Measurements from ENCODE around the gene CACNA1G. TPM values are rescaled to one million over a fixed set of nuclear protein-coding genes. Genes with fewer than 3 reads are reported as not detected.

CACNA1G gene
- total RNA-seq, 1 donor from 2014 or later: 0.26 TPM

DNA sequence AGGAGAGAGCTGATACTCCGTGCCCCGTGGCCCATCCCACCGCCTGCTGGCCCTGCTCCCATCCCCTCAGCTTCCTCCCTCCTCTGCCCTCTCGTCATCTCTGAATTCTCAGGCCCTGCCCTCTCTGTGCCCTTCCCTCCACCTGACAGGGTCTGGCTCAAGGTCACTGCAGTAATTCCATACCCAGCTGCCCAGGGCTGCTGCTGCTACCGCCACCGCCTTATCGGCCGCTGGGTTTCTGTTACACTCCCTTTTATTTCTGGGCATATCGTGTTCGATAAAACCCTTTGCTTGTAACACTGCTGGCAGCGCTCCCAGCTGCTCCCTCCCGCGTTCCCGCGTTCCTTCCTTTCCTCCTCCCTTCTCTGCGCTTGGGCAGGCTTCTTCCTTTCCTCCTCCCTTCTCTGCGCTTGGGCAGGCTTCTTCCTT, 26.8 kb upstream of the CACNA1G start:
- DNase-seq (ENCODE audit: low spot score): peak; percentile 87

DNA sequence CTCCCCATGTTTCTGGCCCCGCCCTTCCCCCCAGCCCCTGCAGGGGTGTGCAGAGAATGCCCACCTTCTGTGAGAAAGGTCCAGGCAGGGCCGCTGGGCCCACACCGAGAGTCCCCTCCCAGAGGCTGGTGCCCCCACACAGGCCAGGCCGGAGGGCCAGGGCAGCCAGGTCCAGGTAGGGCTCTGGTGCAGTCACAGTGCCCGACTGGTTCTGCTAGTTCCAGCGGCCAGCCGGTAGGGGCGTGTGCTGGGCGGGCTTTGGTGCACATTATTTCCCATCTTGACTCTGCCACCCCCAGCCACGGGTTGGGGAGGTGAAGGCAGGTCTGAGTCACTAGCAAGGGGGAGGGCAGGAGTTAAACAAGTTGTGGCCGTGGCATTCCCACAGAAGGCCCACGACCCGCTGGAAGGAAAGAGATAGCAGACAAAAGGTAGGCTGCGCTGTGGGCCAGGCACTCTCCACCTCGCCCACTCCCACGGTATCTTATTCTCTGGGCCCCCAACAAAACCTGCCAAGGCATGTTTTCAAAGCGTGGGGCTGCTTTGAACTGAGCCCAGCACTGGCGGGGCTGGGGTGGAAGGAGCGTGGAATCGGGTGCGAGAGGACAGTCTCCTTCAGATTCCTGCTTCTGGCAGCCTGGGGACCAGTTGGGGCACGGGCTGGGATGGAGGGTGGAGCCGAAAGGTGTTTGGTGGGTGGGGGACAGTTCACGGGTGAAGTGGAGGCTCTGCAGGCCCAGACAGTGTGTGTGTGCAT, 26.1 kb upstream of the CACNA1G start:
- DNase-seq (ENCODE audit: low spot score): peak; percentile 69

GRCh38 chr17:50534979-50535326, 25.6 kb upstream of the CACNA1G start:
- DNase-seq (ENCODE audit: low spot score): no peak

- DNase-seq (ENCODE audit: low spot score): no peak
These were observed 25.1 kb upstream of the CACNA1G start for GRCh38 chr17:50535407-50535806.

DNA sequence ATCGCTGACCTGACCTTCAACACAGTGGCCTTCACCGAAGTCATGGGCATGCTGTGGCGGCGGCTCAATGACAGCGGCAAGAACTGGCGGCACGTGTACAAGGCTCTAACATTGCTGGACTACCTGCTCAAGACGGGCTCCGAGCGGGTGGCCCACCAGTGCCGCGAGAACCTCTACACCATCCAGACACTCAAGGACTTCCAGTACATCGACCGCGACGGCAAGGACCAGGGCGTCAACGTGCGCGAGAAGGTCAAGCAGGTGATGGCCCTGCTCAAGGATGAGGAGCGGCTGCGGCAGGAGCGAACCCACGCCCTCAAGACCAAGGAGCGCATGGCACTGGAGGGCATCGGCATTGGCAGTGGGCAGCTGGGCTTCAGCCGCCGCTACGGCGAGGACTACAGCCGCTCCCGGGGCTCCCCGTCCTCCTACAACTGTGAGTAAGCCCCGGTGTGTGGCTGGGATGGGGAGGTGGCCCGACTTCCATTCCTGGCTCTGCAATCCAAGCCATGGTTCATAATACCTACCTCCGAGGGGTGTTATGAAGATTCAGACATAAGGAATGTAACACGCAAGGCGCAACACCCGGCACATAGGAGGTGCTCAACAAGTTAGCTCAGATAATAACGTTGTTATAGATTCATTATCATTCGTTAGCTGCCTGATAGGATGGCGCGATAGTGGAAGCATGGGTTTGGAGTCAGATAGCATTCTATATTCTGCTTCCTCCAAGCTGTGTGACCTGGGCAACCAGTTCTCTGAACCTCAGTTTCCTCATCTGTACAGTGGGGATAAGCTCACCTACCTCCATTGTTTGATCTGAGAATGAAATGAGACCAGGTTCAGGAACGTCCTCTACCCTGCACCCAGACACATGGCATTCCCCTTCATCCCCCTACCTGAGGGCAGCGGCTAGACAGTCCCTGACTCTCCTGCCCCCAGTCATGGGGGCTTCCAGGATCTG, 23.6 kb upstream of the CACNA1G start:
- no peak for DNase-seq (ENCODE audit: low spot score)

GRCh38 chr17:50537721-50538548, 22.6 kb upstream of the CACNA1G start:
- no peak for DNase-seq (ENCODE audit: low spot score)

DNA sequence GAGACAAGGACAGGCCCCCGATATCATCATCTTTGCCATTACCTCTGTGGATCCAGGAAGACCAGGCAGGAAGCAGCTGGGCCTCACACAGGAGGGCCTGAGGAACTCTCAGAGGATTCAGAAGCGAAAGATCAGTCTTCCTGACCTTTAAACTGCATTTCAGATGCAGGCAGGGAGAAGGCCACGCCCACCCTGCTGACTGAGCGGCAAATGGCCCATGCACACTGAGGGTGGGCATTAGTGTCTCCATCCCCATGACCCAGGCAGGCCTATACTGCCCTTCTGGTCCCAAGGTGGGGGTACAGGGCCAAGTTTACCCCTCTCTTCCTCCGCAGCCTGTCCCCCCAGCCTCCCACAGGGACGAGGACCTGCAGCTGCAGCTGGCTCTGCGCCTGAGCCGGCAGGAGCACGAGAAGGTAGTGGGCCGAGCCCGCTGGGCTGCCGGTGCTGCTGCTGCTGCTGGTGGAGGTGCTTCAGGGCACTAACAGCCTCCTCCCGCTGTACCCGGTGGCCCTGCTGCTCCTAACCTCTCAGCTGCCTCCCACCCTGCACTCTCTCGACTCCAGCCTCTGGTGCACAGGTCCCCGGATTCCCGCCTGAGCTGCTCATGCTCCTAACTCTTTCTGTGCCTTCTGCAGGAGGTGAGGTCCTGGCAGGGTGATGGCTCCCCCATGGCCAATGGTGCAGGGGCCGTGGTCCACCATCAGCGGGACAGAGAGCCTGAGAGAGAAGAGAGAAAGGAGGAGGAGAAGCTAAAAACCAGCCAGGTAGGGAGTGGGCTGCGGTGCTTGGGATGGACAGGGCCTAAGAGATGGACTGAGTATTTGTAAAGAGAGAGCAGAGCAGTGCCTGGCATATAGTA, 21.7 kb upstream of the CACNA1G start:
- DNase-seq (ENCODE audit: low spot score): no peak

GRCh38 chr17:50539762-50540559, 20.6 kb upstream of the CACNA1G start:
- DNase-seq (ENCODE audit: low spot score): no peak

DNA sequence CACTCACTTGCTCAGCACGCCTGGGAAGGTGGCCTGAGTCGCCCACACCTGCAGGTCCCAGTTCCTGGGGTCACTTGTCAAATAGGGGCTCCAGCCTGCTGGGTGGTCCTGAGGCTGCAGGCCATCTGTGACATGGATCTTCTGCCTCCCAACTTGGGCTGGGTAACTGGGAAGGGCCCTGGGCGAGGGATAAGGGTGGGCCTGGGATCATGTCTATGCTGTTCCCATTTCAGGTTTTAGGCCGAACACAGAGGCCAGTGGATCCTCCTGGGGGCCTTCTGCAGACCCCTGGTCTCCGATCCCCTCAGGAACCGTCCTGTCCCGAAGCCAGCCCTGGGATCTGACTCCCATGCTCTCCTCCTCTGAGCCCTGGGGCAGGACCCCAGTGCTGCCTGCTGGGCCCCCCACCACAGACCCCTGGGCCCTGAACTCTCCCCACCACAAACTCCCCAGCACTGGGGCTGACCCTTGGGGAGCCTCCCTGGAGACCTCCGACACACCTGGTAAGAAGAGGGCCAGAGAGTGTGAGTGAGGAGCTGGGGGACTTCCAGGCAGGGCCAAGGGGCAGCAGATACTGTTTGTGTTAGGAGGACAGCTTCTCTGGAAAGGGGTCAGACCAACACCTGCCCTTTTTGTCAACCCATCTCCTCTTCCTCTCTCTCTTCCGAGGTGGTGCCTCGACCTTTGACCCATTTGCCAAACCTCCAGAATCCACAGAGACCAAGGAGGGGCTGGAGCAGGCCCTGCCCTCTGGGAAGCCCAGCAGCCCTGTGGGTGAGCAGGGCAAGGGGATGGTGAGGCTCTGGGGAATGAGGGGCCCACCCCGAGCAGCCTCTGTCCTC, 19.7 kb upstream of the CACNA1G start:
- no peak for DNase-seq (ENCODE audit: low spot score)

GRCh38 chr17:50541402-50541715, 19.2 kb upstream of the CACNA1G start:
- no peak for DNase-seq (ENCODE audit: low spot score)

DNA sequence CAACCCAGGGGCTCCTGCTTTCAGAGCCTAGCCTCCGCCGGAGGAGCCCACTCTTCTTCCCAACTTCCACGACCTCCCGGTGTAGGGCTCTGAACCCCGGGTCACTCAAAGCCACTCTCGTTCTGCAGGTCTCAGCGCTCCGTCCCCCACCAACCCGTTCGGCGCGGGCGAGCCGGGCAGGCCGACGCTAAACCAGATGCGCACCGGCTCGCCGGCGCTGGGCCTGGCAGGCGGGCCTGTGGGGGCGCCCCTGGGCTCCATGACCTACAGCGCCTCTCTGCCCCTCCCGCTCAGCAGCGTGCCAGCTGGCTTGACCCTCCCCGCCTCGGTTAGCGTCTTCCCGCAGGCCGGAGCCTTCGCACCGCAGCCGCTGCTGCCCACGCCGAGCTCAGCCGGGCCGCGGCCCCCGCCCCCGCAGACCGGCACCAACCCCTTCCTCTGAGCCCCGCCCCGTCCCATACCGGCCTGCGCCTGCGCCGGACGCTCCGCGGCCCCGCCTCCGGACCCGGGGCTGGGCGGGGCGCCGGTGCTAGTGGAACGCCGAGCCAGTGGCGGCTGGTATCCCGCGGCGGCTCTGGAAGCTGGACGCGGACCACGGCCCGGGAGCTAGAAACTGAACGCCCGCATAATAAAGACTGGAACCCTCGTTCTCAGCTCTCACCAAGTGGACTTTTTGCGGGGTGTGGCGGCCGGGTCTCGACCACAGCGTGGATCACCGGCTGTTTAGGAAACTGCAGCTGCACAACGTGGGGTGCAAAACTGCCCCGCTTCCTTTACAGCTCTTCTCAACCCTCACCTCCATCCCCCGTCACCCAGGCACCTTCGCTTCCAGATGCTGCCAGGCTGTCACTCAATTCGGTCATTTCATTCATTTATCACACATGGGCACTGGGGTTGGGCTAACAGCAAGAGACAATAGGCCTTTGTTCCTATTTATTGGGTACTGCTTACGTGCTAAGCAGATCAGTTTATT, 18.5 kb upstream of the CACNA1G start:
- DNase-seq (ENCODE audit: low spot score): peak; percentile 87

GRCh38 chr17:50542795-50543774, 17.4 kb upstream of the CACNA1G start:
- peak; percentile 89 for DNase-seq (ENCODE audit: low spot score)

GRCh38 chr17:50544516-50544915, 16.0 kb upstream of the CACNA1G start:
- DNase-seq (ENCODE audit: low spot score): no peak

DNA sequence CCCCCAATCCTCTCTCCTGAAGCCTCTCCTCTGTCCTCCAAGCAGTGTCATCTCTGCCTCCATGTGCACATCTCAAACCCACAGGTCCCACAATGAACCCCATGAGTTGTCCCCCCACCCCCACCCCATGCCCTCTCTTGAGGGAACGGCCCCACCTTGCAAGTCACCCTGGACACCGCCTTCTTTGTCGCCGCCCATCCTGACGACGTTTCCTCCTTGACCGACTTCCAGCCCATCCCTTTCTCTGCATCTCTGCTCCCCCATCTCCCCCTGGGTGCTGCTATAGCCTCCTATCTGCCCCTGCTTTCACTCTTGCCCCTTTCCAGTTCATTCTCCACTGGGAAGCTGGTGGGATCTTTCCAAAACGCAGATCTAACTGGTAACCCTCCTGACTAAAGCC, 15.2 kb upstream of the CACNA1G start:
- no peak for DNase-seq (ENCODE audit: low spot score)

- DNase-seq (ENCODE audit: low spot score): no peak
These were observed 13.8 kb upstream of the CACNA1G start for GRCh38 chr17:50546701-50547034.

- peak; percentile 93 for DNase-seq (ENCODE audit: low spot score)
These were observed 13.3 kb upstream of the CACNA1G start, which contains the start of gene SPATA20 for GRCh38 chr17:50547035-50547735. Gene SPATA20, plus strand, starts transcription at chr17:50547174. Its CDS starts 35 bp downstream, at chr17:50547209.
